Effector memory CD4-positive, alpha-beta T cell (primary cell): ENCODE results near the gene MIGA2.
A peak's percentile ranks its signal among the peaks of the same experiment; 100 is the strongest.

Source experiments
- DNase-seq, 3 donors: peaks; one replicate each; pipeline ENCODE4 v3.0.0-alpha.2; 2020
- H3K27ac ChIP-seq: 2 replicates; pipeline ENCODE4 v1.7.0; 2013; ENCODE audit warnings: mild to moderate bottlenecking, low read length, moderate library complexity; ENCODE audit not compliant: insufficient read depth, poor library complexity, severe bottlenecking
- H3K27me3 ChIP-seq: replicated peaks from 2 replicates; pipeline ENCODE4 v1.7.0; 2013; ENCODE audit warnings: mild to moderate bottlenecking, low read length; ENCODE audit not compliant: insufficient read depth, control insufficient read depth, poor library complexity, severe bottlenecking
- H3K36me3 ChIP-seq: 2 replicates; pipeline ENCODE4 v1.7.0; 2013; ENCODE audit warnings: mild to moderate bottlenecking, low read length, moderate library complexity; ENCODE audit not compliant: control insufficient read depth, insufficient read depth
- H3K4me1 ChIP-seq: 2 replicates; pipeline ENCODE4 v1.7.0; 2013; ENCODE audit warnings: low read length, mild to moderate bottlenecking; ENCODE audit not compliant: control insufficient read depth, insufficient read depth, poor library complexity, severe bottlenecking
- H3K4me3 ChIP-seq: 2 replicates; pipeline ENCODE4 v1.7.0; 2013; ENCODE audit warnings: low read length, low read depth, mild to moderate bottlenecking; ENCODE audit not compliant: insufficient read depth, poor library complexity, severe bottlenecking
- H3K9me3 ChIP-seq: 2 replicates; pipeline ENCODE4 v1.7.0; 2013; ENCODE audit warnings: mild to moderate bottlenecking, low read length, moderate library complexity; ENCODE audit not compliant: control insufficient read depth

Gene MIGA2

DNA sequence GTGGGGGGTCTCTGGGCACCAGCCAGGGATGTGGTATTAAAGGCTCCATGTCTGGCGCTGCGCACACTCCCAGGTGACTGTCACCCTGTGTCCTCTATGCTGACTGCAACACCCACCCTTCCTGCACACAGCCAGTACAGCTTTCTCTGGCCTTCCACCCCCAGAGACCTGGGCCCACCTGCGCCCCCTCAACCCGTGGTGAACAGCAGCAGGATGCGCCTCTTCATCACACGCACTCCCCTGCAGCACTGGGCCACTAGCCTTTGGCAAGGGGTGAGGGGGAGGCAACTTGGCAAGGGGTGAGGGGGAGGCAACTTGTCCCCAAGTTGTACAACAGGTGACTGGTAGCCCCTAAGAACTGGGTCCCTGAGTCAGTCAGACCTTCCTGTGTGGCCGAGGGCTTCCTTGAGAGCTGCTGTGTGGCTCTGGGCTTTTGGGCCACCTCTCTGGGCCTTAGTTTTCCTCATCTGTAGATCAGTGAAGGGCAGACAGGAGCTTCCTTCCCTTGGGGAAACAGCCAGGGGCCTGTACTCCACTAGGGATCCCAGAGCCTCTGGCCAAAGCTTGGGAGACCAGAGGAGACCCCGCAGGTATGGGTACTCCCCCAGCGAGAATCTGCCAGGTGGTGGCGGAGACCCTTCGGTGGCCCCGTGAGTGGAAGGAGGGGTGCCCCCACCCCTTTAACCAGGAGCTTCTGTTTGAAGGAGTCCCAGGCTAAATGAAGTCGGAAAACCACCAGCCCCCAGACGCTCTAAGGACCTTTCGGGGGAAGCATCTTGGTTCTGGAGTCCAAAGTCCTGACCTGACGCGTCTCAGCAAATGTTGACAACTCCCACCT, 69.7 kb downstream of the MIGA2 start:
- Histone ChIP-seq H3K4me1 (peaks cover 7% of the 10 kb centered on the region), H3K27ac (no peak overlapping the region), H3K4me3 (no peak overlapping the region), H3K27me3 (no peaks in the 10 kb centered on the region), H3K36me3 (no peaks in the 10 kb centered on the region), H3K9me3 (no peaks in the 10 kb centered on the region)
- DNase-seq: no peak

DNA sequence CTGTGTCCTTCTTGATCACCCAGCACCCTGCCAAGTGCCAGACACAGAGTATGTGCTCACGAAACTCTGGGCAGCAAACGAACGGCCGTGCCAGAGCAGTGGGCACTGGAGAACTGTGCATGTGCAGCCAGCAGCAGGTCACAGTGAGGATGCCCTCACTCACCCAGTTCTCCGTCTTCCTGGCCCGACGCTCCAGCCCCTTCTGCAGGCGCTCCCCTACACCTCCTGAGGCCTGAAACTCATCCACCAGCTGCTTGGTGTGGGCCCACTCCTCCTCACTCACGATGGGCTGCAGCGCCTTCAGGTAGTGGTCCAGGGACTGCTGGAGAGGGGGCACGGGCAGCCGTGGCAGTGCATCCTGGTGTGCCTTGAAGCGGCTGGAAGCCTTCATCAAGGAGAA, 71.2 kb downstream of the MIGA2 start:
- Histone ChIP-seq H3K4me1 (peaks cover 17% of the 10 kb centered on the region), H3K9me3 (no peaks in the 10 kb centered on the region), H3K4me3 (no peak overlapping the region), H3K27me3 (no peaks in the 10 kb centered on the region), H3K36me3 (no peaks in the 10 kb centered on the region), H3K27ac (no peak overlapping the region)
- no peak for DNase-seq

DNA sequence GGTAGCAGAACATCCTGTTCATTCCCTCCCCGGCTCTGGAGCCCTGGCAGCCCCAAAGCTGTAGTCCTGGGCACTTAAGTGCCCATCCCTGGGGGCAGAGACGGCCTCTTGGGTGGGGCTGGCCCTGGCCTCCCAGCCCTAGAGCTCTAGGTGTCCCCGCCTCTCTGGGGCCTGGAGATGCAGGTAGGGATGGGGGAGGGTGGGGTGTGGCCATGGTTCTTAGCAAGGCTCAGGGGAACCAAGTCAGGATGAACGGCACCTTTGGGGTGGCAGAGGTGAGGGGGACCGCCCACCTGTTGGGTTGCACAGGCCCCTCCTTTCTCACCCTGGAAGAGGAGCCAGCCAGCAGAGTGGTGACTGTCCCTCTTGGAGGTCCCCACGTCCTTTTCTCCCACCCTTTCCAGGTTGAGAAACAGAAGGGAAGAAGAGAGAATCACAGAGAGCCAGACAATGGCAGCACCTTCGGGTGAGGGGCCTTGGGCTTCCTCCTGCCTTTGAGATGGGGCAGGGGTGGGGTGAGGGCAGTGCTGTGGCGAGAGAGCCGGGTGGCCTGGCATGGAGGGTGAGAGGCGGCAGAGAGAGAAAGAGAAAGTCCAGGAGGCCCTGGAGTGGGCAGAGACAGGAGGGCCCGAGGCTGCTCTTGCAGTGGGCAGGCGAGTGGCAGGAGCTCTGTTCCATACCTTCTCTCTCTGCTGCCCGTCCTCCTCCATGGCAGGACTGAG, 71.8 kb downstream of the MIGA2 start:
- Histone ChIP-seq H3K36me3 (no peaks in the 10 kb centered on the region), H3K27ac (no peak overlapping the region), H3K9me3 (no peaks in the 10 kb centered on the region), H3K4me3 (no peak overlapping the region), H3K4me1 (peaks cover 17% of the 10 kb centered on the region), H3K27me3 (no peaks in the 10 kb centered on the region)
- no peak for DNase-seq

DNA sequence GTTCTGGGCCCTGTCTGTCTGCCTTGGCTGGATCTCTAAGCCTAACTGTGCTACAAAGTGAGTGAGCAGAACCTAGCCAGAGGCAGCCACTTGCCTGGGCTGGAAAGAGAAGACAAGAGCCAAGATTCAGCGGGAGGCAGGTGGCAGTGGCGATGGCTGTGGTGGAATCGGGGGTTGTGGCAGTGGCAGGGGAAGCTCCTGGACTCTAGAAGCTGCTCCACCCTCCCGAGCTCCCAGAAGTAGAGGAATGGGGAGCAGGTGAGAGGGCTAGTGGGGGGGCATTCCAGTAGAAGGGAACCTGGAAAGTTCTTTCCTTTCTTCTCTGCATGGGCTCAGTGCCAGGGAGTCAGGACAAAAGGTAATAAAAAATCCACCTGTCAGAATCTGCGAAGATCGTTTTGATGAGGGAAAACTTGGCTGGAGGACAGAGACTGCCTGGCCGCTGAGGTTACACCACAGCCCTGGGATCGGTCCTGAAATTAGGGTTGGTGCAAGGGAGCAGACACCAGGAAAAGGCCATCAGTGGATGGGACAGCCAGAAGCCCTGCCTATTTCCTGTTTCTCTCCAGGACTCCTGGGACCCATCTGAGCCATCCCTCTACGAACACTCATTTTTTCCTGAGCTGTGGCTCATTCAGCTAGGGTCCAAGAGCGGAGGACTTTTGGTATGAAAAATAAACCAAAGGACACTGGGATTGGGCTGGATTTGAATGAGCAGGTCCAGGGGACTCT, 72.5 kb downstream of the MIGA2 start:
- no peak overlapping the region for H3K27ac ChIP-seq
- peaks cover 17% of the 10 kb centered on the region for H3K4me1 ChIP-seq
- H3K27me3 ChIP-seq: no peaks in the 10 kb centered on the region
- H3K4me3 ChIP-seq: no peak overlapping the region
- no peaks in the 10 kb centered on the region for H3K9me3 ChIP-seq
- H3K36me3 ChIP-seq: no peaks in the 10 kb centered on the region
- DNase-seq: no peak

DNA sequence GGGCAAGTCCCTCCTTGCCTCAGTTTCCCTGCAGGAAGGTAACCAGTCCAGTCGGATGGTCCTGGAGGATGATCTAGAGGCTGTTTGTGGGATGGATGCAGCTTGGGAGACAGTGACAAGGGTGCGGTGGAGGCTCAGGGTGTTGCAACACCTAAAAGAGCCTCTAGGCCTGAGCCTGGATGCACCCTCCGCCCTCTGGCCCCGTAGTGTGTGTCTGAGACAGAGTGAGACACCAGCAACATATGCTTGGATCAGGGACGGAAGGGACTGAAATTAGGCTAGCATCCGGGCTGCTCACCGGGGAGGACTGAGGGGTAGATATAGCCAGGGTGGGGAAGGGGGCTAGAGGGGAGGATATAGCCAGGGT, 73.1 kb downstream of the MIGA2 start:
- Histone ChIP-seq H3K9me3 (no peaks in the 10 kb centered on the region), H3K36me3 (no peaks in the 10 kb centered on the region), H3K27ac (no peak overlapping the region), H3K4me1 (peaks cover 17% of the 10 kb centered on the region), H3K27me3 (no peaks in the 10 kb centered on the region), H3K4me3 (no peak overlapping the region)
- no peak for DNase-seq

DNA sequence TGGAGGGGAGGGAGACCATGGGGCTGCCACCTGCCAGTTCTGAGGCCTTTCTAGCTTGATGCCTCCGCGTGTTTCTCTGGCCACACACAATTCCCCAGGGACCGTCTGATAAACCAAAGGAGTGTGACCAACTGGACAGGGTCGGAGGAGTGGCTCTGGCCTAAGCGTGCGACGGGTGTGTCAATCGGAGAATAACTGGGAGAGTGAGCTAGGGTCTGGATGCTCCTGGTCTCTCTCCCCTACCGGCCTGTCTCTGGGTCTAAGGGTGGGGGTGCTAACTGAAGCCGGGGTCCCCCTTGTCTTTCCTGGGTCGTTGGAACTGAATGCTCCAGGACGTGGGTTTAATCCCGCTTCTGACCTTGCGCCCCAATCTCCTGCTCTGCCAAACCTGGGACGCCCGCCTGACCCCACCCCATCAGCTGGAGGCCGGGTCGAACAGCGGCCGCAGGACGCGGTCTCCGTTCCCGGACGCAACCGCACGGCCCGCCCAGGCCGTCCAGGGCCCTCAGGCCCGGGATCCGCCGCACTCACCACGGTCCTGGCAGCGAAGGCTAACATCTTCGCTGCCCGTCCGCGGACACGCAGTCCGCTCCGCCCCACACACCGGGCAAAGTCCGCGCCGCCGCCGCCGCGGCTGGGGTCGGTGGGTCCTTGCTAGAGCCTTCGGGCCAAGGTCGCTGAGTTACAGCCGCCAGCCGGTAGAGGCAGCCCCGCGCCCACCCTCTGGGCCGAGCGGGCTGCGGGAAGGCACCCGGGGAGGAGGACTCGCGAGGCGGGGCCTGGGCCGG, 73.7 kb downstream of the MIGA2 start:
- Histone ChIP-seq H3K27me3 (no peaks in the 10 kb centered on the region), H3K4me1 (peaks cover 17% of the 10 kb centered on the region), H3K4me3 (peak overlapping the region; percentile 87), H3K27ac (peak overlapping the region; percentile 65), H3K36me3 (no peaks in the 10 kb centered on the region), H3K9me3 (no peaks in the 10 kb centered on the region)
- DNase-seq: no peak

DNA sequence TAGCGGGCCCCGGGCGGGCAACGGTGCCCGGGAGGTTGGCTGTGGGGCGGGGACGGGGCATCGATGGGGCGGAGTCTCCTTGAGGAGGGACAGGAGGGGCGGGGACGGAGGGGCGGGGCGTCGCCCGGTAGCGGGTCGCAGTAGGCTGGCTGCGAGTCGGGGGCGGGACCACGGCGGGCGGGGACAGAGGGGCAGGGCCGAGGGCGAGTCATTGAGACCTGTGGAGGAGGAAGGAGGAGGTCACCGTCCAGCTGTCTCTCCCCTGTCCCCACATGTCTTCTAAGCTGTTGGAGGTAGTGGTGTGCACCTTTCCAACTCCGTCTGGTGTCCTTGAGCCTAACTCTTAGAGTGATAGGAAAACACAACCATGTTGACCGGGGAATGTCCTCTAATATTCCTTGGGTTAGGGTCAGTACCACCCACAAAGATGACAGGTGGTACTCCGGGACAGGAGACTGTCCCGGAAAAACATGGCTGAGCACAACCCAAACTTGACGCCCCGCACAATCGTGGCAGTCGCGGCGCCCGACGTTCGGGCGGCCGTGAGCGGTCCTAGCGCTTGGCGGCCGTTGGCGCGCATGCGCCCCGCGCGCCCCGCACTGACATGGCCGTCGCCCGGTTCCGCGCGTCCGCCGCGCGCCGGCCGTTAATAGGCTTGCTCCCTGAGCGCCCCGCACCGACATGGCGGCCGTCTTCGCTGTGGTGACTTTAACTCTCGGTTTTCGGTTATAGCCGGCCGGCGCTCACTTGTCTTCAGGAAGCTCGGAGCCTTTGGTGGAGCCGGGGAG, 74.5 kb downstream of the MIGA2 start, which contains the start of the genes CRAT and PTPA:
Gene CRAT, minus strand, starts transcription at position 54 of the 788 bp plus-strand sequence. CDS start 284 bp downstream, outside the sequence.
Gene PTPA, plus strand, starts transcription at position 676 of the 788 bp plus-strand sequence. CDS start 186 bp downstream, outside the sequence.
- H3K27me3 ChIP-seq: no peaks in the 10 kb centered on the region
- H3K4me1 ChIP-seq: peaks cover 17% of the 10 kb centered on the region

DNA sequence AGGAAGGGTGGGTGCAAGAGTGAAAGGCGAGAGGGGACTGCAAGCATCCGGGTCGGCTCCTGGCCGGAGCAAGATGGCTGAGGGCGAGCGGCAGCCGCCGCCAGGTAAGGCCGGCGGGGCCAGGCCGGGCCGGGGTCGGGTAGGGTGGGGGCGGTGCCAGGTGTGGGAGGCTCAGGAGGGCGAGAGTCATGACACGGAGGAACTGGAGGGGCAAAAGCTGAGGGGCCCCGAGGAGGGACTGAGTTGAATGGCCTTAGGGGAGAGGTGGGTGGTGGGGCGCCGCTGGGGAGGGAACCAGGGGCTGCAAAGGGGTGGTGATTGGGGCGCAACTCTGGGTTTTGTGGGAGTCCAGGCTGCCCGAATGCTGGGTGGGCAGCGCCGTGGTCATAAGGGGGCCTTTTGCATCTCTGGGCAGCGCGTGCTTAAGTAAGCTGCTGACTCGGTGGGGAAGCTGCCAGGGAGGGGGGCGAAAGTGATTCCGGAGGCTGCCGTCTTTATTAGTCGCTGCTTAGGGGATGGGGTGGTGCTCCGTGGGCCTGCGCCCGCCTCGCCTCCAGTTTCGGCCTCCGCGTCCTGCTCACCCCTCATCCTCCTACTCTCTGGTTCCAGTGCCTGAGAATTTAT, 75.2 kb downstream of the MIGA2 start:
- no peak for DNase-seq
- Histone ChIP-seq H3K27ac (peak overlapping the region; percentile 76), H3K4me3 (peak overlapping the region; percentile 87), H3K27me3 (no peaks in the 10 kb centered on the region), H3K9me3 (no peaks in the 10 kb centered on the region), H3K36me3 (no peaks in the 10 kb centered on the region), H3K4me1 (peaks cover 17% of the 10 kb centered on the region)

More for the DNA sequence above, 74.5 kb downstream of the MIGA2 start, which contains the start of the genes CRAT and PTPA:
- Histone ChIP-seq H3K4me3 (peak within 1 kb of the TSS; percentile 87), H3K27ac (peak within 1 kb of the TSS; percentile 76), H3K9me3 (no peaks in the 10 kb centered on the region), H3K36me3 (no peaks in the 10 kb centered on the region)
- DNase-seq: peak; percentile 93 to 97 (median 94)
